ENCODE measurements around the gene BSPH1.
A peak's percentile ranks its signal among the peaks of the same experiment; 100 is the strongest.
"Not testable (repeated sequence)": the region's sequence is repeated elsewhere in the genome, so short reads cannot be mapped to it uniquely, and the experiment has no call there.

The BSPH1 gene

DNA sequence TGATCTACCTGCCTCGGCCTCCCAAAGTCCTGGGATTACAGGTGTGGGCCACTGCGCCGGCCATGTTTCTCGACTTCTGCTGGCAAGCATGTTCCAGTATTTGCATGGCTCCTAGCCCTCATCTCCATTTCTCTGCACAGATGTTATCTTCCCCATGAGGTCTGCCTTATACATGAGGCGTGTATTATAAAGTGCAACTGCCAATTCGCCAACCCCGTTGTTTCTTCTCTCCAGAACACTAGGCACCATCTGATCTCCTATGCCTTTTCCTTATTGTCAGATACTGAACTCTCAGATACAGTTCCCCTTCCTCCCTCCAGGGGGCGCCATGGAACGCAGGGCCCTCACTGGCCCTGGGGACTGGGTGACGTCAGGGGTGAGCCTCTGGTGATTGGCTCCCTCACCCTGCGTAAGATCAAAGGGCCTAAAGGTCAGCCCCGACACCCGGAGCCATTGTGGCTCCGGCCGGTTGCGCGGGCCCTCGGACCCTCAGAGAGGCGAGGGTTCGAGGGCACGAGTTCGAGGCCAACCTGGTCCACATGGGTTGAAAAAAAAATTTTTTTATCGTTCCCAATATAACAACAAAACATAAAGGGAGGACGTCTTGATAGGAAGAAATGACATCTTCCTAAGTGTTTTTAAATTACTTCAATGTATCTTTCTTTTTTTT lies 42.0 kb downstream of the BSPH1 start:
- intact Hi-C loops (cut with DNase I), result not testable (repeated sequence)

DNA sequence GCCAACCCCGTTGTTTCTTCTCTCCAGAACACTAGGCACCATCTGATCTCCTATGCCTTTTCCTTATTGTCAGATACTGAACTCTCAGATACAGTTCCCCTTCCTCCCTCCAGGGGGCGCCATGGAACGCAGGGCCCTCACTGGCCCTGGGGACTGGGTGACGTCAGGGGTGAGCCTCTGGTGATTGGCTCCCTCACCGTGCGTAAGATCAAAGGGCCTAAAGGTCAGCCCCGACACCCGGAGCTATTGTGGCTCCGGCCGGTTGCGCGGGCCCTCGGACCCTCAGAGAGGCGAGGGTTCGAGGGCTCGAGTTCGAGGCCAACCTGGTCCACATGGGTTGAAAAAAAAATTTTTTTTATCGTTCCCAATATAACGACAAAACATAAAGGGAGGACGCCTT lies 63.4 kb downstream of the BSPH1 start:
- peak in 1 of 42 donors; percentile 10 for DNase-seq
- intact Hi-C loops (cut with DNase I), result not testable (repeated sequence)

More for the DNA sequence above, 42.0 kb downstream of the BSPH1 start:
- DNase-seq, result peak in 5 of 42 donors; percentile 11 to 27 (median 17)

DNA sequence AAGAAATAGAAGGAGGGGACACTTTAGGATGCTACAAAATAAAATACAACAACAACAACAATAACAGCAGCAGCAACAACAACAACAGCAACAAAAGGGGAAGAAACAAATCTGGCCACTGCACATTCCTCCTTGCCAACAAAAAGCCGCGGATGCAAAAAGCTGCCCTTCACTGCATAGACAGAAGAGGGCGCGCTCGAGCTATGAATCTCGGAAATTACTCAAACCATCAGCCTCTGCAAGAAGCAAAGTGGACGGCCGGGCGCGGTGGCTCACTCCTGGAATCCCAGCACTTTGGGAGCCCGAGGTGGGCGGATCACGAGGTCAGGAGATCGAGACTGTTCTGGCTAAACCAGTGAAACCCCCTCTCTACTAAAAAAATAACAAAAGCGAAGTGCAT lies 71.9 kb downstream of the BSPH1 start:
- DNase-seq; intact Hi-C loops (cut with DNase I): not testable (repeated sequence)

Data from head of caudate nucleus (tissue), 42 donors.